IMR-90 (cell line): ENCODE results near the gene PHACTR3. TPM values are rescaled to one million over a fixed set of nuclear protein-coding genes. Genes with fewer than 3 reads are reported as not detected.

Source experiments
- ATAC-seq: fragments of 200-7000 bp; cut with Tn5 transposase; 2 replicates; pipeline ENCODE4 v1.9.1; 2020; ENCODE audit warnings: low read depth, mild to moderate bottlenecking, moderate library complexity
- BruUV-seq: library from RNA; stranded (reverse); fragments of 400-500 nt; replicated peaks from 2 replicates; lab custom pipeline; 2021; lab: Mats Ljungman, UMichigan
- CTCF ChIA-PET: fragments of 300-600 bp; formaldehyde crosslinking; extraction: SDS; loops from one replicate; lab custom pipeline; 2021; ENCODE audit warnings: antibody characterized with exemption; lab: Yijun Ruan, JAX
- POLR2A ChIA-PET: fragments of 300-600 bp; sonication (Branson Sonifier 250); formaldehyde crosslinking; loops from one replicate; lab custom pipeline; 2022; ENCODE audit warnings: antibody characterized with exemption; ENCODE audit not compliant: unreplicated experiment; lab: Charles Lee
- DNase-seq: peaks from one replicate; pipeline ENCODE4 v3.0.0; 2013
- H2AFZ ChIP-seq: replicated peaks from 2 replicates; pipeline ENCODE3; 2013; ENCODE audit warnings: low read length, mild to moderate bottlenecking; ENCODE audit not compliant: poor library complexity
- H2AK5ac ChIP-seq: 2 replicates; pipeline ENCODE4 v1.6.1; 2013; ENCODE audit warnings: low read depth, low read length, inconsistent platforms
- H2AK9ac ChIP-seq: replicated peaks from 2 replicates; pipeline ENCODE3; 2013; ENCODE audit warnings: mild to moderate bottlenecking, low read depth, low read length, moderate library complexity; ENCODE audit not compliant: poor library complexity
- H2BK120ac ChIP-seq: 2 replicates; pipeline ENCODE4 v1.6.1; 2013; ENCODE audit warnings: low read depth, low read length, inconsistent platforms
- H2BK15ac ChIP-seq: 3 replicates; pipeline ENCODE4 v1.6.1; 2013; ENCODE audit warnings: low read depth, low read length, inconsistent platforms
- H2BK20ac ChIP-seq: 2 replicates; pipeline ENCODE4 v1.6.1; 2013; ENCODE audit warnings: low read depth, mild to moderate bottlenecking, inconsistent platforms, low read length, moderate library complexity
- H2BK5ac ChIP-seq: 2 replicates; pipeline ENCODE4 v1.6.1; 2013; ENCODE audit warnings: mild to moderate bottlenecking, low read depth, low read length, inconsistent platforms; ENCODE audit not compliant: poor library complexity, severe bottlenecking
- H3K14ac ChIP-seq: replicated peaks from 2 replicates; pipeline ENCODE4 v1.6.1; 2013; ENCODE audit warnings: low read depth, low read length, inconsistent platforms
- H3K18ac ChIP-seq: 2 replicates; pipeline ENCODE4 v1.6.1; 2013; ENCODE audit warnings: low read depth, low read length, control low read depth
- H3K23ac ChIP-seq: 2 replicates; pipeline ENCODE4 v1.6.1; 2013; ENCODE audit warnings: low read depth, low read length, inconsistent platforms
- H3K27ac ChIP-seq: 2 replicates; pipeline ENCODE4 v1.5.1; 2013; ENCODE audit warnings: mild to moderate bottlenecking, control low read depth, low read length; ENCODE audit not compliant: insufficient read depth
- H3K27me3 ChIP-seq: 2 replicates; pipeline ENCODE4 v1.6.1; 2013; ENCODE audit warnings: low read length; ENCODE audit not compliant: control insufficient read depth, insufficient read depth
- H3K36me3 ChIP-seq: 2 replicates; pipeline ENCODE4 v1.6.1; 2013; ENCODE audit warnings: low read length, mixed read lengths; ENCODE audit not compliant: control insufficient read depth, insufficient read depth
- H3K4ac ChIP-seq: 2 replicates; pipeline ENCODE4 v1.6.1; 2013; ENCODE audit warnings: low read depth, low read length, inconsistent platforms
- H3K4me1 ChIP-seq: 2 replicates; pipeline ENCODE4 v1.6.1; 2013; ENCODE audit warnings: low read length, mixed read lengths; ENCODE audit not compliant: control insufficient read depth, insufficient read depth
- H3K4me2 ChIP-seq: 2 replicates; pipeline ENCODE4 v1.6.1; 2013; ENCODE audit warnings: low read depth, mild to moderate bottlenecking, control low read depth, low read length, moderate library complexity
- H3K4me3 ChIP-seq: 2 replicates; pipeline ENCODE4 v1.5.1; 2013; ENCODE audit warnings: low read depth, mild to moderate bottlenecking, control low read depth, low read length, moderate library complexity; ENCODE audit not compliant: insufficient read depth
- H3K56ac ChIP-seq: 2 replicates; pipeline ENCODE4 v1.6.1; 2013; ENCODE audit warnings: low read length, inconsistent platforms; ENCODE audit not compliant: insufficient read depth; ENCODE audit errors: extremely low read depth
- H3K79me1 ChIP-seq, 2 experiments: 2 replicates each; pipeline ENCODE4 v1.6.1; 2013; ENCODE audit warnings: low read length in 2 of 2, inconsistent platforms in 1 of 2, low read depth in 1 of 2
- H3K9ac ChIP-seq: 2 replicates; pipeline ENCODE4 v1.6.1; 2013; ENCODE audit warnings: low read depth, low read length, control low read depth
- H3K9me1 ChIP-seq: 2 replicates; pipeline ENCODE4 v1.6.1; 2013; ENCODE audit warnings: low read length, inconsistent platforms; ENCODE audit not compliant: insufficient read depth
- H3K9me3 ChIP-seq: 2 replicates; pipeline ENCODE4 v1.6.1; 2013; ENCODE audit warnings: low read length; ENCODE audit not compliant: control insufficient read depth, insufficient read depth
- H4K20me1 ChIP-seq: 2 replicates; pipeline ENCODE4 v1.6.1; 2013; ENCODE audit warnings: low read length, inconsistent platforms; ENCODE audit not compliant: insufficient read depth
- H4K5ac ChIP-seq: 2 replicates; pipeline ENCODE4 v1.6.1; 2013; ENCODE audit warnings: mild to moderate bottlenecking, low read depth, low read length, control low read depth
- H4K8ac ChIP-seq, 2 experiments: 2 replicates each; pipeline ENCODE4 v1.6.1; 2013; ENCODE audit warnings: low read depth in 2 of 2, low read length in 2 of 2, control low read depth in 1 of 2, inconsistent platforms in 1 of 2
- H4K91ac ChIP-seq: 2 replicates; pipeline ENCODE4 v1.6.1; 2013; ENCODE audit warnings: low read depth, low read length, inconsistent platforms; ENCODE audit not compliant: insufficient read depth
- BHLHE40 ChIP-seq: fragments of 150-350 bp; IDR thresholded peaks from 2 replicates; pipeline ENCODE4 v1.6.1; 2016; ENCODE audit warnings: mild to moderate bottlenecking, low read depth, low read length
- CEBPB ChIP-seq: IDR thresholded peaks from 2 replicates; pipeline ENCODE4 v1.6.1; 2012; ENCODE audit warnings: low read depth, low read length, improper control_type of control experiment
- FOS ChIP-seq: fragments of 150-350 bp; IDR thresholded peaks from 2 replicates; pipeline ENCODE4 v1.6.1; 2016; ENCODE audit warnings: low read depth, low read length
- MAFK ChIP-seq: IDR thresholded peaks from 2 replicates; pipeline ENCODE4 v1.6.1; 2012; ENCODE audit warnings: low read depth, low read length, improper control_type of control experiment
- MXI1 ChIP-seq: IDR thresholded peaks from 2 replicates; pipeline ENCODE4 v1.6.1; 2012; ENCODE audit warnings: low read depth, mild to moderate bottlenecking, low read length, moderate library complexity, borderline replicate concordance
- NFE2L2 ChIP-seq: fragments of 150-350 bp; IDR thresholded peaks from 2 replicates; pipeline ENCODE4 v1.6.1; 2016; ENCODE audit warnings: low read depth, mild to moderate bottlenecking, low read length
- RAD21 ChIP-seq: IDR thresholded peaks from 2 replicates; pipeline ENCODE4 v1.6.1; 2012; ENCODE audit warnings: low read length, improper control_type of control experiment
- RCOR1 ChIP-seq: IDR thresholded peaks from 2 replicates; pipeline ENCODE4 v1.6.1; 2012; ENCODE audit warnings: mild to moderate bottlenecking, low read length, improper control_type of control experiment; ENCODE audit not compliant: insufficient replicate concordance
- WGBS, 2 experiments: methylation state at CpG; one replicate each; pipeline versions ENCODE4 v1.1.5 to v1.1.7; 2013; ENCODE audit warnings: missing lambda C conversion rate in 2 of 2; ENCODE audit not compliant: insufficient read length in 1 of 2; ENCODE audit errors: extremely low coverage in 2 of 2; 5-methylcytosine and 5-hydroxymethylcytosine counted together
- dilution Hi-C: fragments of 300-500 bp; cut with HindIII; formaldehyde crosslinking; loops from one replicate; pipeline ENCODE4 v1.14.3; 2018; ENCODE audit warnings: low sequenced_read_pairs; ENCODE audit not compliant: unreplicated experiment
- in situ Hi-C: fragments of 300-500 bp; cut with MboI; formaldehyde crosslinking; loops from 3 replicates; pipeline ENCODE4 v1.14.3; 2019; ENCODE audit warnings: low sequenced_read_pairs, inconsistent platforms, mixed read lengths
- intact Hi-C: fragments of 100-400 bp; cut with micrococcal nuclease; formaldehyde crosslinking; loops from 2 replicates; pipeline ENCODE4 v1.10.0; 2022
- polyA plus RNA-seq, 3 experiments: library from polyadenylated mRNA; depleted of rRNA; stranded (reverse); fragments of >200 nt; gene quantifications; 2 replicates each; pipeline ENCODE4 v1.2.3, GENCODE V29; 2012; ENCODE audit warnings: low replicate concordance in 1 of 3
- total RNA-seq: library from RNA; depleted of rRNA; stranded (reverse); fragments of >200 nt; gene quantifications from 2 replicates; pipeline ENCODE4 v1.2.3, GENCODE V29; 2012

PHACTR3 gene
- total and polyA plus RNA-seq, 2 of the 4 experiments (the other 2 are of a cell fraction): not detected

- Histone ChIP-seq H4K91ac (no peak overlapping the region), H3K9me3 (no peaks in the 10 kb centered on the region), H2BK15ac (no peak overlapping the region), H3K4me3 (no peak overlapping the region), H3K36me3 (no peaks in the 10 kb centered on the region), H4K8ac (no peak overlapping the region), H3K27ac (no peak overlapping the region), H3K4me2 (no peak overlapping the region), H2AK9ac (no peak overlapping the region), H3K4me1 (no peaks in the 10 kb centered on the region), H3K4ac (no peak overlapping the region), H4K5ac (no peak overlapping the region), H2BK120ac (no peak overlapping the region), H2AK5ac (no peak overlapping the region), H3K9me1 (no peaks in the 10 kb centered on the region), H2BK20ac (no peak overlapping the region), H2AFZ (no peak overlapping the region), H3K18ac (no peak overlapping the region), H2BK5ac (no peak overlapping the region), H3K56ac (no peak overlapping the region), H3K9ac (no peak overlapping the region), H3K27me3 (peaks cover 10% of the 10 kb centered on the region), H3K23ac (no peak overlapping the region), H4K20me1 (no peaks in the 10 kb centered on the region), H3K14ac (no peak overlapping the region), H3K79me1 (no peaks in the 10 kb centered on the region)
- intact Hi-C loops (loop anchor here (10.0 kb wide), 1 partner anchor 371 kb away; the partner anchor contains the start of genes FAM217B and PPP1R3D), dilution Hi-C loops (no loop called here), in situ Hi-C loops (no loop called here)
- TF ChIP-seq FOS (no peak), RAD21 (no peak), MXI1 (no peak), CEBPB (no peak), NFE2L2 (no peak), MAFK (no peak), BHLHE40 (no peak), RCOR1 (no peak)
- BruUV-seq: no TSS peak
- no peak for DNase-seq
- ATAC-seq: no peak
- 40% methylated on average over 1 of the region's 8 CpGs; no CpG with 5 or more reads in 1 of the 2 experiments for WGBS, 2 experiments
- ChIA-PET CTCF (no interaction called here), POLR2A (no interaction called here)
Observed at GRCh38 chr20:59573837-59574236, 30.5 kb upstream of the PHACTR3 start.
